ENCODE data around the gene TAC4.
"Not testable (repeated sequence)": the region's sequence is repeated elsewhere in the genome, so short reads cannot be mapped to it uniquely, and the experiment has no call there.

TAC4 gene

GRCh38 chr17:49834118-49834743, 13.6 kb downstream of the TAC4 start:
- DNase-seq (ENCODE audit: insufficient read length, low spot score) (no peak), FAIRE-seq (no peak)
- TF ChIP-seq PAX5 (IDR thresholded peaks at IDR 0.05; ENCODE audit: insufficient read depth, low read length, severe bottlenecking): no peak
- TF ChIP-seq SPI1 (IDR thresholded peaks at IDR 0.05; ENCODE audit: low read depth, low read length): no peak
- TF ChIP-seq POU2F2 (IDR thresholded peaks at IDR 0.05; ENCODE audit: low read depth, low read length): no peak
- no peak for TF ChIP-seq TAF1 (IDR thresholded peaks at IDR 0.05; ENCODE audit: low read depth, low read length)
- no peak for TF ChIP-seq POLR2A (IDR thresholded peaks at IDR 0.05; ENCODE audit: low read depth, low read length)
- no peak for TF ChIP-seq POLR2AphosphoS5 (IDR thresholded peaks at IDR 0.05; ENCODE audit: low read depth, low read length)

- FAIRE-seq (no peak), DNase-seq (ENCODE audit: insufficient read length, low spot score) (no peak)
- TF ChIP-seq POLR2A (IDR thresholded peaks at IDR 0.05; ENCODE audit: low read depth, low read length): no peak
These were observed 14.8 kb downstream of the TAC4 start for GRCh38 chr17:49832840-49833599.

- DNase-seq (ENCODE audit: insufficient read length, low spot score) (no peak), FAIRE-seq (no peak)
- no peak for TF ChIP-seq POU2F2 (IDR thresholded peaks at IDR 0.05; ENCODE audit: low read depth, low read length)
- no peak for TF ChIP-seq PAX5 (IDR thresholded peaks at IDR 0.05; ENCODE audit: insufficient read depth, low read length, severe bottlenecking)
- TF ChIP-seq SPI1 (IDR thresholded peaks at IDR 0.05; ENCODE audit: low read depth, low read length): no peak
- no peak for TF ChIP-seq POLR2AphosphoS5 (IDR thresholded peaks at IDR 0.05; ENCODE audit: low read depth, low read length)
- no peak for TF ChIP-seq POLR2A (IDR thresholded peaks at IDR 0.05; ENCODE audit: low read depth, low read length)
- TF ChIP-seq TAF1 (IDR thresholded peaks at IDR 0.05; ENCODE audit: low read depth, low read length): no peak
These were observed 17.3 kb downstream of the TAC4 start for GRCh38 chr17:49830605-49831004.

- TF ChIP-seq POLR2A (IDR thresholded peaks at IDR 0.05; ENCODE audit: low read depth, low read length) (no peak), TAF1 (IDR thresholded peaks at IDR 0.05; ENCODE audit: low read depth, low read length) (no peak), POLR2AphosphoS5 (IDR thresholded peaks at IDR 0.05; ENCODE audit: low read depth, low read length) (no peak), SPI1 (IDR thresholded peaks at IDR 0.05; ENCODE audit: low read depth, low read length) (no peak), POU2F2 (IDR thresholded peaks at IDR 0.05; ENCODE audit: low read depth, low read length) (no peak), PAX5 (IDR thresholded peaks at IDR 0.05; ENCODE audit: insufficient read depth, low read length, severe bottlenecking) (no peak)
- no peak for FAIRE-seq
- no peak for DNase-seq (ENCODE audit: insufficient read length, low spot score)
These were observed 18.8 kb downstream of the TAC4 start for GRCh38 chr17:49829026-49829425.

GRCh38 chr17:49828325-49828724, 19.5 kb downstream of the TAC4 start:
- FAIRE-seq; DNase-seq (ENCODE audit: insufficient read length, low spot score): not testable (repeated sequence)

- TF ChIP-seq PAX5 (IDR thresholded peaks at IDR 0.05; ENCODE audit: insufficient read depth, low read length, severe bottlenecking) (no peak), POLR2A (IDR thresholded peaks at IDR 0.05; ENCODE audit: low read depth, low read length) (no peak), POLR2AphosphoS5 (IDR thresholded peaks at IDR 0.05; ENCODE audit: low read depth, low read length) (no peak), TAF1 (IDR thresholded peaks at IDR 0.05; ENCODE audit: low read depth, low read length) (no peak), POU2F2 (IDR thresholded peaks at IDR 0.05; ENCODE audit: low read depth, low read length) (no peak), SPI1 (IDR thresholded peaks at IDR 0.05; ENCODE audit: low read depth, low read length) (no peak)
- DNase-seq (ENCODE audit: insufficient read length, low spot score) (no peak), FAIRE-seq (no peak)
These were observed 22.2 kb downstream of the TAC4 start for GRCh38 chr17:49825645-49826044.

- FAIRE-seq (no peak), DNase-seq (ENCODE audit: insufficient read length, low spot score) (no peak)
- TF ChIP-seq POLR2A (IDR thresholded peaks at IDR 0.05; ENCODE audit: low read depth, low read length) (no peak), POU2F2 (IDR thresholded peaks at IDR 0.05; ENCODE audit: low read depth, low read length) (no peak), SPI1 (IDR thresholded peaks at IDR 0.05; ENCODE audit: low read depth, low read length) (no peak), PAX5 (IDR thresholded peaks at IDR 0.05; ENCODE audit: insufficient read depth, low read length, severe bottlenecking) (no peak), POLR2AphosphoS5 (IDR thresholded peaks at IDR 0.05; ENCODE audit: low read depth, low read length) (no peak), TAF1 (IDR thresholded peaks at IDR 0.05; ENCODE audit: low read depth, low read length) (no peak)
These were observed 24.3 kb downstream of the TAC4 start for GRCh38 chr17:49823614-49824013.

- TF ChIP-seq SPI1 (IDR thresholded peaks at IDR 0.05; ENCODE audit: low read depth, low read length): no peak
- TF ChIP-seq PAX5 (IDR thresholded peaks at IDR 0.05; ENCODE audit: insufficient read depth, low read length, severe bottlenecking): no peak
- no peak for TF ChIP-seq POU2F2 (IDR thresholded peaks at IDR 0.05; ENCODE audit: low read depth, low read length)
- TF ChIP-seq TAF1 (IDR thresholded peaks at IDR 0.05; ENCODE audit: low read depth, low read length): no peak
- FAIRE-seq (no peak), DNase-seq (ENCODE audit: insufficient read length, low spot score) (no peak)
These were observed 25.0 kb downstream of the TAC4 start for GRCh38 chr17:49822829-49823228.

GRCh38 chr17:49821916-49822315, 26.0 kb downstream of the TAC4 start:
- no peak for FAIRE-seq
- TF ChIP-seq POLR2A (IDR thresholded peaks at IDR 0.05; ENCODE audit: low read depth, low read length): no peak
- TF ChIP-seq TAF1 (IDR thresholded peaks at IDR 0.05; ENCODE audit: low read depth, low read length): no peak
- no peak for TF ChIP-seq PAX5 (IDR thresholded peaks at IDR 0.05; ENCODE audit: insufficient read depth, low read length, severe bottlenecking)
- TF ChIP-seq POU2F2 (IDR thresholded peaks at IDR 0.05; ENCODE audit: low read depth, low read length): no peak
- TF ChIP-seq POLR2AphosphoS5 (IDR thresholded peaks at IDR 0.05; ENCODE audit: low read depth, low read length): no peak
- no peak for TF ChIP-seq SPI1 (IDR thresholded peaks at IDR 0.05; ENCODE audit: low read depth, low read length)
- DNase-seq (ENCODE audit: insufficient read length, low spot score): no peak

GRCh38 chr17:49821466-49821865, 26.4 kb downstream of the TAC4 start:
- no peak for FAIRE-seq
- no peak for DNase-seq (ENCODE audit: insufficient read length, low spot score)
- TF ChIP-seq POLR2A (IDR thresholded peaks at IDR 0.05; ENCODE audit: low read depth, low read length) (no peak), PAX5 (IDR thresholded peaks at IDR 0.05; ENCODE audit: insufficient read depth, low read length, severe bottlenecking) (no peak), TAF1 (IDR thresholded peaks at IDR 0.05; ENCODE audit: low read depth, low read length) (no peak), POLR2AphosphoS5 (IDR thresholded peaks at IDR 0.05; ENCODE audit: low read depth, low read length) (no peak)

Data from GM12891 (cell line).